GM18870 (cell line): ENCODE results near the gene SLC1A2.

Experiments
- ATAC-seq: cut with Tn5 transposase; IDR thresholded peaks from one replicate; pipeline ENCODE4 v1.9.1; 2021; ENCODE audit warnings: moderate library complexity; ENCODE audit not compliant: unreplicated experiment

SLC1A2 gene

GRCh38 chr11:35330156-35330889 is 89.0 kb downstream of the SLC1A2 start:
- ATAC-seq: no peak

DNA sequence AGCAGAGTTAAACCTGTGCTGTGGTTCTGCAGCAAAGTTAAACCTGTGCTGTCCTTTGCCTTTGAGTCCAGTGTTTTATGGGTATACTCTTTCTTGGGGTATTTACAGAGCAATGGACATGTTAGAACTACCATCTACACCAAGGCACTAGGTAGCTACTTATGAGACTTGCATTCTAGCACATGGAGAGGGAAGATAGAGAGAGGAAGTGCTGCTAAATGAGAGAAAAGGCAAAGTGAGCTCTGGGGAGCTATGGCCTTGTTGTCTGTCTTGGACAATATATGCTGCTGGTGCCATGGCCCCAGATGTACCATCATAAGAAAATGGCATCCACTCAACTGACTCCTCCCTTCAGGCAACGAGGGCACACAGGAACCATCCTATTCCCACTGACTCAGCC is 91.5 kb downstream of the SLC1A2 start:
- no peak for ATAC-seq

GRCh38 chr11:35326266-35326879 is 93.0 kb downstream of the SLC1A2 start:
- no peak for ATAC-seq

DNA sequence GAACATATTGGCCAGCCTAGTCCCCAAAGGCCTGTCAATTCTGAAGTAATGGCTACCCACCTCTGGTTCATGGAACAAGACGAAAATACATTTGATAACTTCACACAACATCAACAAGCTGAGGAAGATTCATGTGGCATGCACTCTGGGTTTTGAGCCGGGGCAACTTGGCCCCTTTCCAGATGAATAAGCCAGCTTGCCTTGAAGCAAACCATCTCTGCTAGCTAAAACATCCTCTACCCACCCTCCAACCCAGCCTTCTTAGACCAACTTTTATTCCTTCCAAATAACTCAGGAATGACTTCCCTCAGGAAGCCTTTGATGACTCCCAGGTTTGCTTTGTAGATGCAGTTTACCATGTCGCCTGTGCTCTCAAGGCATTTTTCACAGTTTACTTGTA is 94.4 kb downstream of the SLC1A2 start:
- ATAC-seq: no peak

GRCh38 chr11:35324183-35324886 is 95.0 kb downstream of the SLC1A2 start:
- ATAC-seq: no peak

GRCh38 chr11:35323076-35323868 is 96.1 kb downstream of the SLC1A2 start:
- no peak for ATAC-seq

GRCh38 chr11:35322318-35322979 is 96.9 kb downstream of the SLC1A2 start:
- ATAC-seq: no peak

- ATAC-seq: no peak
These were observed 97.6 kb downstream of the SLC1A2 start for GRCh38 chr11:35321532-35322317.

- ATAC-seq: no peak
These were observed 98.2 kb downstream of the SLC1A2 start for GRCh38 chr11:35321111-35321510.

- no peak for ATAC-seq
These were observed 100.1 kb downstream of the SLC1A2 start for GRCh38 chr11:35318977-35319925.

GRCh38 chr11:35318309-35318708 is 101.0 kb downstream of the SLC1A2 start:
- no peak for ATAC-seq

DNA sequence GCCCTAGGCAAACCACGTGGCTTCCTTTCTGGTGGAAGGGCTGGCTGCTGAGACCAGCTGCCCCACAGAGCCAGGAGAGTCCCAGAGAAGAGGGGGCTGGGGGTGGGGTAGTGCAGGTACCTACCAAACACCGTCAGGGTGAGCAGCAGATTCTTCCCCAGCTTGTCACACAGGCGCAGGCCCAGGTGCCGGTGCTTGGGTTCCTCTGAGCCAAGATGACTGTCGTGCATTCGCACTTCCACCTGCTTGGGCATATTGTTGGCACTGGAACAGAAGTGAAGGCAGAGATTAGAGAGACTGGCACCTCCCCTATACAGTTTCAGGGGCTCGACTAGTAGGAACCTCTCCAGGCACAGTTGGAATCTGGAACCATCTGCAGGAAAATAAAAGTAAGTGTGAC is 102.1 kb downstream of the SLC1A2 start:
- ATAC-seq: no peak

- no peak for ATAC-seq
These were observed 103.2 kb downstream of the SLC1A2 start for GRCh38 chr11:35316161-35316560.

- ATAC-seq: peak; percentile 28
These were observed 105.6 kb downstream of the SLC1A2 start for GRCh38 chr11:35313760-35314153.

- ATAC-seq: peak; percentile 76
These were observed 106.1 kb downstream of the SLC1A2 start for GRCh38 chr11:35313066-35313759.

DNA sequence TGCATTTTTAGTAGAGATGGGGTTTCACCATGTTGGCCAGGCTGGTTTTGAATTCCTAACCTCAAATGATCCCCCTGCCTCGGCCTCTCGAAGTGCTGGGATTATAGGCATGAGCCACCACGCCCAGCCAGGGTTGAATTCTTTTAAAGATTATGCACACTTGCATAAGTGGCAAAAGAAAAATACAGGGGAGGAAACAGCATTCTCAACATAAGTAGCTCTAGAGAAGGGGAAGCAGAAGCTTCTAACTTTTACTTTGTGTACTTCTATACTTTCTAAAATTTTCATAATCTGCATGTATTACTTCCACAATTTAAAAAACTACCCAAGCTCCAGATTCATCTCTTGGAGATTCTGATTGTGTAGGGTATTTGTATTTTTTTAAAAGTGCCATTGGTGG is 108.0 kb downstream of the SLC1A2 start:
- no peak for ATAC-seq

DNA sequence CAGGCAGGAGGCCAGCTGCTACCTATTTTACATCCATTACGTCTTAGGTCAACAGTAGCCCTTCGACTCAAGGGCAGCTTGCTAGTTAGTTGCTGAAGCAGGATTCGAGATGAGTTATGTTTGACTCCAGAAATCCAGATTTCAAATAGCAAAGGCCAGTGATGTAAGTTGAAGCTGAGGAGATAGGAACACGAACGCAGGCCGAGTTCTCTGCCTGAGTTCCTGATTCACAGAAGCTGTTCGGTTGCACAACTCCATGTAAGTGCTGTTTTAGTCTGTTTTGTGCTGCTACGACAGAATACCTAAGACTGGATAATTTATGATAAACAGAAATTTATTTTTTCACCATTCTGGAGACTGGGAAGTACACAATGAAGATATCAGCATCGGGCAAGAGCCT is 111.2 kb downstream of the SLC1A2 start:
- ATAC-seq: no peak

DNA sequence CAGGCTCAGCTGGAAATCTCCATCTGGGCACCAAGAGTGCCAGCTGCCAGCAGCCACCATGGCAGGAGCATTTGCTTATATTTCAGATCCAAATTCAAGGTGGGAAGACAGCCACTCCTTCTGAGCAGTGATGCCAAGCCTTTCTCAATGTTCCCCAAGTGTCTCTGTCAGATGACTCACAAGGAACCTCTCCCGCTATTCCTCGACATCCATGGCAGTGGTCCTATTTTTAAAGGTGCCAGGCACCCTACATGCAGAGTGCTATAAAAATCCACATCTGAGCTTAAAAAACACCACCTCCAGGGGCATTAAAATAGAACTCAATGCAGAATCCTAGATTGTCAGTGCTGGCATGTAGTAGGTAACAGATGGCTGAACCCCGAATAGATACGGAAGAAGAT is 112.1 kb downstream of the SLC1A2 start:
- no peak for ATAC-seq
